LNCAP (cell line): ENCODE data around the gene TTC34.

Experiments
- CTCF ChIP-seq: fragments of 450-650 bp; IDR thresholded peaks from 2 replicates; pipeline ENCODE4 v1.5.1; 2017; ENCODE audit warnings: mild to moderate bottlenecking

TTC34 gene

GRCh38 chr1:2638466-2639115, 162.9 kb downstream of the TTC34 start:
- no peak for TF ChIP-seq CTCF

GRCh38 chr1:2637442-2638145, 163.9 kb downstream of the TTC34 start:
- TF ChIP-seq CTCF, result no peak

DNA sequence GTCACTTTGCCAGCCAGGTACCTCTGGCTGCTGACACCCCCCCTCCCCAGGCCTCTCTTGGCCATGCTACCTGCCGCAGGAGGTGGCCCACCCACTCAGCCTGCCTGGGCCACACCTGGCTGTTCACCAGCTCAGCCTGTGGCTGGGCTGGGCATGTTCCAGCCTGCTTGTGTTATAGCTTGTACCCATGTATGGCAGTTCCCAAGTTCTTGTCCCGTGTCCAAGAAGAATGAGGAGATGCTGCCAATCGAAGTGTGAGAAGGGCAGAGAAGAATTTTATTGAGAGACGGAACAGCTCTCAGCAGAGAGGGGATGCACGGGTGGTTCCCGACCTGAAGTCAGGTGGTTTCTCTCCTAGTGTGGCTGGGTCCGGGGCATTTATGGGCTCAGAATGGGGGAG, 164.8 kb downstream of the TTC34 start:
- TF ChIP-seq CTCF, result no peak

DNA sequence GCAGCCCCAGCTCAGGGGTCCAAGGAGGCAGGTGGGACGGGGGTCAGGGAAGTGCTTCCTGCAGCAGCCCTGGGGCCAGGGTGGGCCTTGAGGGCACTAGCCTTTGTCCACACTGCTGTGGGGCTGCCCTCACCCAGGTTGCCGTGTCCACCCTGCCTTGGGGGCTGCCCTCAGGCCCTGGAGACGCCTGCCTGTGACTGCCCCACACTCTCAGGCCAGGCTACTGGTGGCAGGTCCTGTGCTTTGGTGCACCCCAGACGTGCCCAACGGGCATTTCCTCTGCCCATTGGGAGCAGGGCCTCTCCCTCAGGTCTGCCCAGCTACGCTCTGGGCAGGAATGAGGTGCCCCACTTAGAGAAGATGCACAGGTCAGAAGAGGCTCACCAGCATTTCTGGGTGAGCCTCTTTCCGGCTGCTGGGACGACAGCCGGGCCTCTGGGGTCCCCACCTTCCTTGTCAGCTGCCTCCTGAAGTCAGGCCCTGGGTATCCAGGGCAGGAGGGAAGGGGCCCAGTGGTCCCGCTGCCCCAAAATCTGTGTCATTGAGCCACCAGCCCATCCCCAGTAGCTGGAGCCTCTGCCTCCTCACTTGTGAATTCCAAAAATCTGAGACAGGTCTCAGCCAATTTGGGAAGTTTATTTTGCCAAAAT, 166.0 kb downstream of the TTC34 start:
- TF ChIP-seq CTCF, result no peak

DNA sequence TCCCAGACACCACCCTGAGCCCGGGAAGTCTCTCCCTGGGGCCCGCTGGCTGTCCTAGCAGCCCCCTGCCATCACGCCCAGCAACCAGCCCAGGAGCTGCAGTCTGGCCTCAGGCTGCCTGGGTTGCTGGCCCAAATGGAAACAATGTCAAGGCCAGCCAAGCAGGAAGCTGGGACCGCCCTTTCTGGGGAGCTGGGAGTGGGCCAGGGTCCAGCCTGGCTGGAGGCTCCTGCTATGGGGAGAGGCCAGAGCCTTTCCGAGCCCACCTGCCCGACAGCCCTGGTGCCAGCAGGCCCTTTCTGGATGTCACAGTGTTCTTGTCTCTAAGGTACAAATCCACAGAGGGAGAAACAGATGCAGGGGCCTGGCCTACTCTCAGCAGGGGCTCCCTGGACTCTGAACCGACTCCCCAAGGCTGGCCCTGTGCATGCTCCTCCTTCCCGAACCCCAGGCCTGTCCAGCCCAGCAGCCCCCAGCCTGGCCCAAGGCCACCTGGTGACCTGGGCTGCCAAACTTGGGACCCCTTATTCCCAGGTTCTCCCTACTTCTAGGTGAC, 167.5 kb downstream of the TTC34 start:
- TF ChIP-seq CTCF, result no peak

GRCh38 chr1:2633366-2633935, 168.0 kb downstream of the TTC34 start:
- TF ChIP-seq CTCF, result no peak

- TF ChIP-seq CTCF, result no peak
Measured at GRCh38 chr1:2632561-2633361, 168.7 kb downstream of the TTC34 start, which contains the start of gene MMEL1. MMEL1 (minus strand) TSS chr1:2633016; CDS start chr1:2629484, 3,532 bp downstream.
